Tibial nerve (tissue), 4 donors: Measurements from ENCODE around the gene GSN. TPM values are rescaled to one million over a fixed set of nuclear protein-coding genes. Genes with fewer than 3 reads are reported as not detected.

Source experiments
- DNase-seq, 2 donors: peaks; one replicate each; pipeline ENCODE4 v3.0.0-alpha.2; 2019; ENCODE audit warnings: low spot score in 2 of 2
- H3K27ac ChIP-seq, 4 donors: fragments of 200-600 bp; sonication (generic) in 3 of 4; one replicate each; pipeline ENCODE4 v1.5.1; 2017 to 2019; ENCODE audit warnings: mild to moderate bottlenecking in 1 of 4
- H3K27me3 ChIP-seq, 2 donors: fragments of 200-600 bp; sonication (generic) in 1 of 2; one replicate each; pipeline versions ENCODE4 v1.5.1 to v1.6.0; 2017 to 2019
- H3K36me3 ChIP-seq, 3 donors: fragments of 200-600 bp; sonication (generic); one replicate each; pipeline ENCODE4 v1.5.1; 2018 to 2019
- H3K4me1 ChIP-seq, 4 donors: fragments of 200-600 bp; sonication (generic) in 3 of 4; one replicate each; pipeline ENCODE4 v1.5.1; 2017 to 2019
- H3K4me3 ChIP-seq, 4 donors: fragments of 200-600 bp; sonication (generic) in 3 of 4; one replicate each; pipeline ENCODE4 v1.5.1; 2017 to 2019; ENCODE audit warnings: mild to moderate bottlenecking in 1 of 4, moderate library complexity in 1 of 4
- H3K9me3 ChIP-seq, 4 donors: fragments of 200-600 bp; sonication (generic) in 3 of 4; one replicate each; pipeline ENCODE4 v1.5.1; 2017 to 2019
- EP300 ChIP-seq, 2 donors: sonication (generic); formaldehyde crosslinking; IDR thresholded peaks; one replicate each; pipeline ENCODE4 v1.6.1; 2017; ENCODE audit warnings: antibody characterized with exemption in 2 of 2, mild to moderate bottlenecking in 1 of 2
- POLR2A ChIP-seq, 2 donors: fragments of 450-650 bp; IDR thresholded peaks; one replicate each; pipeline ENCODE4 v1.6.1; 2017; ENCODE audit warnings: antibody characterized with exemption in 2 of 2, mild to moderate bottlenecking in 2 of 2, moderate library complexity in 2 of 2
- WGBS, 2 donors: methylation state at CpG; one replicate each; pipeline ENCODE4 v1.1.5; 2018; 5-methylcytosine and 5-hydroxymethylcytosine counted together
- total RNA-seq, 4 donors: library from RNA; depleted of rRNA; stranded (reverse); fragments of >200 nt; gene quantifications; one replicate each; pipeline ENCODE4 v1.1.0, GENCODE V29; 2016
- TF ChIP-seq, protein P1 (sequence below), 5 experiments: fragments of 200-600 bp in 3 of 5; fragments of 450-650 bp in 2 of 5; sonication (generic) in 3 of 5; IDR thresholded peaks; one replicate each; pipeline ENCODE4 v1.5.1; 2016 to 2019; ENCODE audit warnings: antibody characterized with exemption in 5 of 5, mild to moderate bottlenecking in 3 of 5, moderate library complexity in 2 of 5

The GSN gene
- total RNA-seq, 4 donors from 2014 or later = 1,899 to 6,678 (median 4,539) TPM

DNA sequence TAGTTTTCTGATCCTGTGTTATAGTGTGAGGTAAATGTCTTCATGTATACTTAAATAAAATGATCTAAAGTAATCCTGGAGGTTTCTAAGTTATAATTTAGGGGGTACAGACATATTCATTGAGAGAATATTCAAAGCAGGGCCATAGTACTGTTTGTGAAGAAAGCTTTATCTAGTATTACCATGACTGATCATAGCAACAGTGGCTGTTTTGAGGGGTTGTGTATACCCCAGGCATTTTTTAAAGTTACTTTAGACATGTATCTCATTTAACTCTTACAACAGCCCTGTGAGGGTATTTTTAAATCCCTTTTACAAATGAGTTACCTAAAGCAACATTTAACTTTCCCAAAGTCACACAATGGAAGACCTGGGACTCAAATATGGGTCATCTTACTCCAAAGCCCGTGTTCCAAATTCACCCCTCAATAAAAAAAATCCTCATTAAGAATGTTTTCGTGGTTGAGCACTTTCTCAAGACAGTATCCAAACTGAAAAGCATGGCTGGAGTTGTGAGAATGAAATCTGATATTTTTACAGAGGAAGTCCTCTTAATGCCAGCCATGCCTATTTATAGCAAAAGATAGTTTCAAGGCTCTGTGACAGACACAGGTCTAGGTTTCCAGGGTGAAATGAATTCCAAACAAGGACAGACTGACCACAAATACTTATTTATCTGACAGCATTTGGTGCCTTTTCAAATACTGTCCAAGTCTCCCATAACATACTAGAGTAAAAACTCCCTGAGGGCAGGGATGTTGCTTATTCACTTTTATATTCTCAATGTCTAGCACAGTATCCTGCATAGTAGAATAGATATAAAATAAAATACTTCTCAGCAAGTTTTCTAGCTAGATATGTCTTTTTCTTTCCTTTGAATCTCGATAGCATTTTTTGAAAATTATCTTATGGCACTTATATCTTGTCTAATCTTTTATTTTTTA lies 91.7 kb downstream of the GSN start:
- H3K9me3 ChIP-seq = no peaks in the 10 kb centered on the region
- no peak overlapping the region for H3K4me3 ChIP-seq
- TF ChIP-seq, protein P1, sequence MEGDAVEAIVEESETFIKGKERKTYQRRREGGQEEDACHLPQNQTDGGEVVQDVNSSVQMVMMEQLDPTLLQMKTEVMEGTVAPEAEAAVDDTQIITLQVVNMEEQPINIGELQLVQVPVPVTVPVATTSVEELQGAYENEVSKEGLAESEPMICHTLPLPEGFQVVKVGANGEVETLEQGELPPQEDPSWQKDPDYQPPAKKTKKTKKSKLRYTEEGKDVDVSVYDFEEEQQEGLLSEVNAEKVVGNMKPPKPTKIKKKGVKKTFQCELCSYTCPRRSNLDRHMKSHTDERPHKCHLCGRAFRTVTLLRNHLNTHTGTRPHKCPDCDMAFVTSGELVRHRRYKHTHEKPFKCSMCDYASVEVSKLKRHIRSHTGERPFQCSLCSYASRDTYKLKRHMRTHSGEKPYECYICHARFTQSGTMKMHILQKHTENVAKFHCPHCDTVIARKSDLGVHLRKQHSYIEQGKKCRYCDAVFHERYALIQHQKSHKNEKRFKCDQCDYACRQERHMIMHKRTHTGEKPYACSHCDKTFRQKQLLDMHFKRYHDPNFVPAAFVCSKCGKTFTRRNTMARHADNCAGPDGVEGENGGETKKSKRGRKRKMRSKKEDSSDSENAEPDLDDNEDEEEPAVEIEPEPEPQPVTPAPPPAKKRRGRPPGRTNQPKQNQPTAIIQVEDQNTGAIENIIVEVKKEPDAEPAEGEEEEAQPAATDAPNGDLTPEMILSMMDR (IDR thresholded peaks at IDR 0.05) = no peak
- TF ChIP-seq EP300 (IDR thresholded peaks at IDR 0.05) (no peak), POLR2A (IDR thresholded peaks at IDR 0.05) (no peak)
- WGBS, 2 donors = 75 to 77% methylated on average over 3 of the region's 3 CpGs
- peaks cover 0 to 85% (median 49%) of the 10 kb centered on the region in 4 donors for H3K4me1 ChIP-seq
- H3K27ac ChIP-seq = peak overlapping the region in 3 of 4 donors; percentile 38 to 66 (median 46)
- peaks cover 0 to 12% (median 0%) of the 10 kb centered on the region in 3 donors for H3K36me3 ChIP-seq
- no peak for DNase-seq
- no peaks in the 10 kb centered on the region for H3K27me3 ChIP-seq

DNA sequence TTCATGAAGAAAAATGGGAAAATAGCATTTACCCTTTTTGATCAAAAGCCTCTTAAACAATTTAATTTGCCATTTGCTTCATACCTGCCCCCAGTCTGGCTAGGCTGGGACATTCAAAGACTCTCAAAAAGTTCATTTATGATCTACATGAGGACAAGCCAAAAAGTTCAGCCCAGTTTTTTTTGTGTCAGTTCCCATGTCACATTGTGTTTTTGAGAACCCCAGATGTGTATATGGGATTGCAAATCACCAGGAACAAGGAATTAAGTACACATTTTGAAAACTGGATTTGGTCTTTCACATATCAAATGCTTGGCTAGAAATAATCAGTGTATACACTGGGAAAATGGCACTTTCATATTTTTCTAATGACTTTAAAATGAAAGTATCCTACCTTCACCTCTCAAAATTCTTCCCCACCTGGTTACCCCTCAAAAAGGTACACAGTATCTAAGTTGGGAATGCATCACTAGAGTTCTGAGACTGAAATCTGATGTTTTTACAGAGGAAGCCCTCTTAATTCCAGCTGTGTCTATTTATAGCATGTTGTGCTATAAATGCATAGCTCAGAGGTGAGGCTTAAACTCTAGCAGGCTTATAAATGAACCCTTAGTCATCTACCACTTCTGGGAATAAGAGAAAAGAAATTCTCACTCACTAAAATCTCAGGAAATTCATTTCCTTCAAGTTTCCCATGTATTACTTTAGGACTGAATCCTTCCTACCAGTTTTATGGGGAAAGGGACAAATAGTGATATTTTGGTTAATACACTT lies 92.8 kb downstream of the GSN start:
- DNase-seq = no peak
- TF ChIP-seq, protein P1 (IDR thresholded peaks at IDR 0.05) = no peak
- TF ChIP-seq POLR2A (IDR thresholded peaks at IDR 0.05) (no peak), EP300 (IDR thresholded peaks at IDR 0.05) (no peak)
- Histone ChIP-seq H3K9me3 (no peaks in the 10 kb centered on the region), H3K27ac (peak overlapping the region in 3 of 4 donors; percentile 7 to 98 (median 95)), H3K4me3 (no peak overlapping the region), H3K27me3 (no peaks in the 10 kb centered on the region), H3K36me3 (peaks cover 0 to 7% (median 0%) of the 10 kb centered on the region in 3 donors), H3K4me1 (peaks cover 0 to 94% (median 54%) of the 10 kb centered on the region in 4 donors)

DNA sequence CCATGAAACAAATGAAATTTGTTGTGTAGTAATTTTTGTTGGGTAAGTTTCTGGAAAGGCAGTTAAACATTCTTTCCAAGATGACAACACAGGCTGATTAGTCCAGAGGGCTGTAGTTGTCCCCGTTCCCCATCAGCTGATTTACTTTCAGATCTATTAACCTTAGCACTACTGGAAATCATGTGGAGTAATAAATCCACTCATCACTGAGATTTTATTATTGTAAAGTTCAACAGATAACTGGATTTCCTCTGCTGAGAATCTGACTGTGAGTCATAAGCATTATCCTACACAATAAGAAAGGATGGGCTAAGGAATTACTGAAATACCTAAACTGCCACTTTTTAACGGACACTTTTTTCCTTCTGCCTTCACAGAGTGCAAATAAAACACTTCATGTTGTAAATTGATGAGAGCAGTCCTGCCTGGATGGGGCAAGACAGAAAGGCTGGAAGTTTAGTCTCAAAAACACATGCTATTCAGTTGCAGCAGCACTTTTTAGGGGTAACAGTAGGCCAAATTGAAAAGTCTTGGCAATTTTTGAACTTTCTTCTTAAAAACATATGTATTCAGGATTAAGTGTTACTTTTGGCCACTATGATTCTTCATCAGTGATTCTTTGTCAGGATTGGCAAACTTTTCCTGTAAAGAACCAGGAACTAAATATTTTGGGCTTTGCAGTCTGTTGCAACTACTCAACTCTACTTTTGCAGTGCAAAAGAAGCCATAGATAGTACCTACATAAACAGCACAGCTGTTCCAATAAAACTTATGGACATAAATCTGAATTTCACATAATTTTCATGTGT lies 95.1 kb downstream of the GSN start:
- TF ChIP-seq, protein P1 (IDR thresholded peaks at IDR 0.05) = no peak
- no peak for TF ChIP-seq POLR2A (IDR thresholded peaks at IDR 0.05)
- TF ChIP-seq EP300 (IDR thresholded peaks at IDR 0.05) = peak; percentile 46 to 88
- Histone ChIP-seq H3K4me3 (peak overlapping the region in 1 of 4 donors; percentile 0), H3K27me3 (no peaks in the 10 kb centered on the region), H3K4me1 (peaks cover 0 to 99% (median 61%) of the 10 kb centered on the region in 4 donors), H3K27ac (peak overlapping the region; percentile 46 to 98 (median 78)), H3K36me3 (no peaks in the 10 kb centered on the region), H3K9me3 (no peaks in the 10 kb centered on the region)
- WGBS, 2 donors = 0 to 4% methylated on average over 2 of the region's 2 CpGs
- no peak for DNase-seq

DNA sequence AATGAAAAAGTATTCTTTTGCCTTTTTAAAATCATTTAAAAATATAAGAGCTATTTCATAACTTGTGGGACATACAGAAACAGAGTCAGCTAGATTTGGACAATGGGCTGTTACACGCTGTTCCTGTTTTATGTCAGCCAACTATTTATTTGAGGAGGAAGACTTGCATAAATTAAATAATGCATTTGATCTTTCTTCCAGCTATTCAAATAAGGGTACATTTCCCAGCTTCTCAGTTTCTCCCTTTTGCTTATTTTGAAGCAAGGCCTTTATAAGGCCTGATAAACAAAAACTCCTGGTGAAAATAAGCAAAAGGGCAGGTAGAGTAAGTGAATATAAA lies 95.6 kb downstream of the GSN start:
- no peak for DNase-seq
- Histone ChIP-seq H3K36me3 (no peaks in the 10 kb centered on the region), H3K4me1 (peaks cover 0 to 100% (median 62%) of the 10 kb centered on the region in 4 donors), H3K4me3 (no peak overlapping the region), H3K27ac (peak overlapping the region; percentile 49 to 98 (median 78)), H3K9me3 (no peaks in the 10 kb centered on the region), H3K27me3 (no peaks in the 10 kb centered on the region)
- WGBS, 2 donors = 13 to 15% methylated on average over 1 of the region's 1 CpG
- no peak for TF ChIP-seq POLR2A (IDR thresholded peaks at IDR 0.05)
- TF ChIP-seq, protein P1 (IDR thresholded peaks at IDR 0.05) = no peak
- TF ChIP-seq EP300 (IDR thresholded peaks at IDR 0.05) = no peak
